H1 (cell line): Measurements from ENCODE around the gene EXD3. TPM values are rescaled to one million over a fixed set of nuclear protein-coding genes. Genes with fewer than 3 reads are reported as not detected.

Source experiments
- CTCF ChIA-PET: fragments of 300-600 bp; sonication (Branson Sonifier 250); formaldehyde crosslinking; loops from one replicate; lab custom pipeline; 2021; ENCODE audit not compliant: partially characterized antibody; lab: Charles Lee
- POLR2A ChIA-PET: fragments of 300-600 bp; sonication (Branson Sonifier 250); formaldehyde crosslinking; loops from one replicate; lab custom pipeline; 2021; ENCODE audit warnings: inconsistent platforms; ENCODE audit not compliant: partially characterized antibody; lab: Charles Lee
- DNase-seq, 2 experiments: peaks; one replicate each; pipeline versions ENCODE4 v3.0.0 to v3.0.0-alpha.2; 2010 to 2022; ENCODE audit warnings: low spot score in 2 of 2, low read depth in 1 of 2, mixed read lengths in 1 of 2
- FAIRE-seq: peaks from 2 replicates; lab custom pipeline; 2011; peaks lifted over from hg19 to GRCh38; lab: Jason Lieb, UNC
- H2AFZ ChIP-seq: 2 replicates; pipeline ENCODE4 v1.8.1; 2012; ENCODE audit warnings: low read length, inconsistent platforms
- H2AK5ac ChIP-seq: 2 replicates; pipeline ENCODE4 v1.6.1; 2013; ENCODE audit warnings: low read depth, low read length
- H2BK120ac ChIP-seq: replicated peaks from 2 replicates; pipeline ENCODE3; 2013; ENCODE audit warnings: low read depth, low read length, inconsistent platforms
- H2BK12ac ChIP-seq: 2 replicates; pipeline ENCODE4 v1.6.1; 2013; ENCODE audit warnings: low read depth, low read length
- H2BK15ac ChIP-seq: 2 replicates; pipeline ENCODE4 v1.6.1; 2013; ENCODE audit warnings: low read length
- H2BK20ac ChIP-seq: 2 replicates; pipeline ENCODE4 v1.6.1; 2013; ENCODE audit warnings: low read length
- H2BK5ac ChIP-seq: 2 replicates; pipeline ENCODE4 v1.6.1; 2013; ENCODE audit warnings: low read depth, low read length
- H3K14ac ChIP-seq: 2 replicates; pipeline ENCODE4 v1.6.1; 2013; ENCODE audit warnings: inconsistent platforms; ENCODE audit not compliant: insufficient read length
- H3K18ac ChIP-seq: 2 replicates; pipeline ENCODE4 v1.6.1; 2013; ENCODE audit warnings: low read length; ENCODE audit errors: extremely low read depth
- H3K23ac ChIP-seq: 2 replicates; pipeline ENCODE4 v1.6.1; 2013; ENCODE audit warnings: inconsistent platforms; ENCODE audit not compliant: insufficient read length
- H3K23me2 ChIP-seq: 2 replicates; pipeline ENCODE4 v1.6.1; 2013; ENCODE audit warnings: low read depth, low read length
- H3K27ac ChIP-seq: 2 replicates; pipeline ENCODE4 v1.6.1; 2011; ENCODE audit warnings: low read depth, low read length, inconsistent platforms
- H3K27me3 ChIP-seq, 4 experiments: replicated peaks in 1 of 4; 1 replicate in 1 of 4; 2 replicates in 3 of 4; pipeline versions ENCODE4 v1.6.1 to v1.8.1; 2011 to 2013; ENCODE audit warnings: low read length in 3 of 4, mild to moderate bottlenecking in 3 of 4, inconsistent platforms in 2 of 4, mixed read lengths in 2 of 4, moderate library complexity in 1 of 4; ENCODE audit not compliant: control insufficient read depth in 3 of 4, insufficient read depth in 3 of 4; ENCODE audit errors: extremely low read depth in 1 of 4
- H3K36me3 ChIP-seq, 4 experiments: 2 replicates each; pipeline versions ENCODE4 v1.6.1 to v1.8.1; 2011 to 2013; ENCODE audit warnings: mild to moderate bottlenecking in 4 of 4, low read length in 3 of 4, moderate library complexity in 2 of 4, control low read depth in 1 of 4, inconsistent platforms in 1 of 4; ENCODE audit not compliant: insufficient read depth in 4 of 4, control insufficient read depth in 2 of 4
- H3K4ac ChIP-seq: replicated peaks from 2 replicates; pipeline ENCODE3; 2013; ENCODE audit warnings: low read length, low read depth, mixed read lengths, inconsistent platforms; ENCODE audit not compliant: insufficient read length
- H3K4me1 ChIP-seq, 4 experiments: replicated peaks in 1 of 4; 1 replicate in 1 of 4; 2 replicates in 3 of 4; pipeline versions ENCODE4 v1.6.1 to v1.8.1; 2011 to 2013; ENCODE audit warnings: low read length in 3 of 4, inconsistent platforms in 2 of 4, mixed read lengths in 1 of 4; ENCODE audit not compliant: insufficient read depth in 4 of 4, control insufficient read depth in 3 of 4
- H3K4me2 ChIP-seq, 2 experiments: 2 replicates each; pipeline versions ENCODE4 v1.6.1 to v1.8.1; 2011 to 2013; ENCODE audit warnings: low read depth in 2 of 2, low read length in 2 of 2, control low read depth in 1 of 2, inconsistent platforms in 1 of 2, mild to moderate bottlenecking in 1 of 2; ENCODE audit not compliant: insufficient read depth in 1 of 2
- H3K4me3 ChIP-seq, 4 experiments: fragments of 200-600, 300-600 bp in 1 of 4; sonication (generic), shearing (Covaris generic), sonication (Bioruptor Twin) in 1 of 4; 2 replicates each; pipeline versions ENCODE4 v1.5.1 to v1.8.1; 2011 to 2016; ENCODE audit warnings: low read length in 4 of 4, low read depth in 3 of 4, control low read depth in 2 of 4, inconsistent platforms in 2 of 4, mild to moderate bottlenecking in 2 of 4, mixed read lengths in 1 of 4, moderate library complexity in 1 of 4; ENCODE audit not compliant: insufficient read depth in 2 of 4; ENCODE audit errors: extremely low read depth in 1 of 4
- H3K56ac ChIP-seq: replicated peaks from 2 replicates; pipeline ENCODE3; 2013; ENCODE audit warnings: low read depth, mild to moderate bottlenecking, mixed read lengths, low read length, inconsistent platforms; ENCODE audit not compliant: insufficient read length
- H3K79me1 ChIP-seq: 2 replicates; pipeline ENCODE4 v1.6.1; 2013; ENCODE audit warnings: low read depth, low read length, control low read depth
- H3K79me2 ChIP-seq, 2 experiments: 2 replicates each; pipeline versions ENCODE4 v1.6.1 to v1.8.1; 2012 to 2013; ENCODE audit warnings: low read length in 2 of 2, mild to moderate bottlenecking in 2 of 2, inconsistent platforms in 1 of 2; ENCODE audit not compliant: insufficient read depth in 2 of 2, control insufficient read depth in 1 of 2
- H3K9ac ChIP-seq, 4 experiments: replicated peaks in 1 of 4; 1 replicate in 1 of 4; 2 replicates in 3 of 4; pipeline versions ENCODE4 v1.6.1 to v1.8.1; 2011 to 2013; ENCODE audit warnings: low read depth in 3 of 4, low read length in 3 of 4, control low read depth in 2 of 4, mild to moderate bottlenecking in 2 of 4, moderate library complexity in 2 of 4, inconsistent platforms in 1 of 4; ENCODE audit errors: extremely low read depth in 1 of 4
- H3K9me3 ChIP-seq, 2 experiments: 2 replicates each; pipeline versions ENCODE4 v1.6.1 to v1.8.1; 2012 to 2013; ENCODE audit warnings: mild to moderate bottlenecking in 2 of 2, moderate library complexity in 2 of 2, control low read depth in 1 of 2, inconsistent platforms in 1 of 2, low read depth in 1 of 2, low read length in 1 of 2, mixed read lengths in 1 of 2; ENCODE audit not compliant: insufficient read depth in 2 of 2
- H4K20me1 ChIP-seq, 2 experiments: replicated peaks in 1 of 2; 2 replicates each; pipeline versions ENCODE3 to v1.8.1; 2011 to 2013; ENCODE audit warnings: inconsistent platforms in 2 of 2, low read length in 2 of 2, mild to moderate bottlenecking in 1 of 2; ENCODE audit not compliant: insufficient read depth in 2 of 2, control insufficient read depth in 1 of 2
- H4K5ac ChIP-seq: 2 replicates; pipeline ENCODE4 v1.6.1; 2013; ENCODE audit warnings: low read length, low read depth, mixed read lengths, inconsistent platforms; ENCODE audit not compliant: insufficient read length
- H4K8ac ChIP-seq: 2 replicates; pipeline ENCODE4 v1.8.0; 2013; ENCODE audit warnings: mild to moderate bottlenecking, moderate library complexity, low read length, inconsistent platforms; ENCODE audit not compliant: insufficient read depth; ENCODE audit errors: extremely low read depth
- H4K91ac ChIP-seq: replicated peaks from 2 replicates; pipeline ENCODE3; 2013; ENCODE audit warnings: low read length, mixed read lengths, inconsistent platforms; ENCODE audit not compliant: insufficient read length
- RNF2 ChIP-seq: fragments of 200-900, 300-1000 bp; sonication (generic); IDR thresholded peaks from 2 replicates; pipeline ENCODE4 v1.7.1; 2016; ENCODE audit warnings: borderline replicate concordance, low read depth, mild to moderate bottlenecking, antibody characterized with exemption, low read length; ENCODE audit not compliant: poor library complexity, severe bottlenecking; ENCODE audit errors: missing control alignments
- WGBS, 2 experiments: shearing (Covaris generic) in 1 of 2; methylation state at CpG; one replicate each; pipeline versions ENCODE4 v1.1.6 to v1.1.7; 2013 to 2015; ENCODE audit warnings: low lambda C conversion rate in 2 of 2, mixed read lengths in 2 of 2, inconsistent platforms in 1 of 2, low coverage in 1 of 2, missing lambda C conversion rate in 1 of 2; ENCODE audit not compliant: insufficient replicate concordance in 2 of 2, insufficient coverage in 1 of 2, insufficient read length in 1 of 2; ENCODE audit errors: extremely low coverage in 1 of 2, missing lambda C conversion rate in 1 of 2; 5-methylcytosine and 5-hydroxymethylcytosine counted together
- polyA plus RNA-seq, 7 experiments: library from polyadenylated mRNA; depleted of rRNA in 3 of 7; stranded (reverse) in 5 of 7; unstranded in 2 of 7; fragments of >200 nt in 5 of 7; fragments of 200-250 nt in 2 of 7; gene quantifications; 1 replicate in 5 of 7; 2 replicates in 1 of 7; 4 replicates in 1 of 7; pipeline versions ENCODE4 v1.2.1 to v1.2.3, GENCODE V29; 2011 to 2013; ENCODE audit warnings: missing spikeins in 2 of 7, mixed read lengths in 2 of 7
- total RNA-seq: library from RNA; stranded (reverse); fragmentation: NEBNext Ultra II Directional; extraction: Animal tissue kit (Norgen Biotek cat#: 25700); gene quantifications from 2 replicates; pipeline ENCODE4 v1.2.1, GENCODE V29; 2021

Gene EXD3
- total and polyA plus RNA-seq, 2 of the 8 experiments (the other 6 are each of a cell fraction or from before 2014, with no cell fraction given) = 7.2 to 9.4 TPM

DNA sequence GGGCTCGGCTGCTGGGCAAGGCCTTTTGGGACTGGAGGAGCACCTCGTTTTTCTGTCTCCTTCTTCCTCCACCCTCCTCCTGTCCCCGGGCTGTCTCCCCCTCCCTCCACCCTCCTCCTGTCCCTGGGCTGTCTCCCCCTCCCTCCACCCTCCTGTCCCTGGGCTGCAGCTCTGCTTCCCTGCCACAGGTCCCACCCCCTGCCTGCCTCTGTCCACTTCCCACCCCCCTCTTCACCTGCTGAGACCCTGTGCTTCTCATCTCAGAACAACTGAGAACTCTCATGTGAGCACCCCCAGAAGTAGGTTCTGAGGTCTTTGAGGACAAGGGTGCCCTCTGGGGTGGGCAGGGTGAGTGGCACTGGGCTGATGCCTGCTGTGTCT, 151.3 kb downstream of the EXD3 start:
- CTCF ChIA-PET = interaction anchor here (1.0 kb wide), 1 partner anchor 17 kb away, joined by 3 read pairs; the partner anchor contains the start of gene NELFB
- no peak for TF ChIP-seq RNF2

More for the DNA sequence above, 151.3 kb downstream of the EXD3 start:
- Histone ChIP-seq H2BK12ac (no peak overlapping the region), H4K91ac (no peak overlapping the region), H2AFZ (no peak overlapping the region), H3K23ac (no peak overlapping the region), H3K14ac (no peak overlapping the region), H2BK120ac (no peak overlapping the region), H2BK5ac (no peak overlapping the region), H3K9ac (no peak overlapping the region), H3K23me2 (peaks cover 2% of the 10 kb centered on the region; the same call in 1 of the 2 replicates), H3K27ac (no peak overlapping the region), H2BK15ac (no peak overlapping the region), H4K5ac (no peak overlapping the region), H3K9me3 (no peaks in the 10 kb centered on the region), H3K4me2 (no peak overlapping the region), H2BK20ac (no peak overlapping the region), H3K4me3 (no peak overlapping the region), H4K20me1 (peaks cover 4 to 9% of the 10 kb centered on the region in 2 experiments), H3K18ac (no peak overlapping the region), H3K4me1 (peaks cover 0 to 11% (median 6%) of the 10 kb centered on the region in 4 experiments; a peak in 6 of 7 replicates), H3K79me2 (no peaks in the 10 kb centered on the region), H3K56ac (no peak overlapping the region), H3K79me1 (no peaks in the 10 kb centered on the region), H3K36me3 (peaks cover 0 to 21% (median 14%) of the 10 kb centered on the region in 4 experiments; a peak in 6 of 8 replicates), H3K4ac (no peak overlapping the region), H4K8ac (no peak overlapping the region), H2AK5ac (no peak overlapping the region), H3K27me3 (no peaks in the 10 kb centered on the region)
- WGBS, 2 experiments = 86% methylated on average over 1 of the region's 3 CpGs; no CpG with 5 or more reads in 1 of the 2 experiments
- POLR2A ChIA-PET = interaction anchor here (0.7 to 47.8 kb wide), 4 partner anchors 10 to 37 kb away, joined by 3 to 1462 read pairs (median 4); partner anchors contain the start of genes CYSRT1, NDOR1, NELFB and RNF208
- FAIRE-seq = no peak
- DNase-seq = no peak
